ENCODE measurements around the gene FAM3B.
"Not testable (repeated sequence)": the region's sequence is repeated elsewhere in the genome, so short reads cannot be mapped to it uniquely, and the experiment has no call there.

Gene FAM3B

GRCh38 chr21:41316200-41317062 lies at the start of gene FAM3B:
TSS of gene FAM3B (plus strand) at chr21:41316801. CDS start at chr21:41316880, 79 bp downstream.
- no peak for DNase-seq

GRCh38 chr21:41267346-41267745 lies 49.3 kb upstream of the FAM3B start:
- no peak for DNase-seq

- no peak for DNase-seq
Observed at GRCh38 chr21:41269535-41269934, 47.1 kb upstream of the FAM3B start.

- no peak for DNase-seq
Observed at GRCh38 chr21:41277196-41277595, 39.4 kb upstream of the FAM3B start.

GRCh38 chr21:41277846-41278245 lies 38.8 kb upstream of the FAM3B start:
- no peak for DNase-seq

GRCh38 chr21:41280115-41280919 lies 36.3 kb upstream of the FAM3B start:
- DNase-seq = no peak

GRCh38 chr21:41282412-41282811 lies 34.2 kb upstream of the FAM3B start:
- DNase-seq = no peak

- DNase-seq = no peak
Observed at GRCh38 chr21:41283211-41283818, 33.3 kb upstream of the FAM3B start.

- no peak for DNase-seq
Observed at GRCh38 chr21:41289431-41289830, 27.2 kb upstream of the FAM3B start.

- no peak for DNase-seq
Observed at GRCh38 chr21:41290106-41290799, 26.3 kb upstream of the FAM3B start.

GRCh38 chr21:41294548-41295231 lies 21.9 kb upstream of the FAM3B start:
- DNase-seq = no peak

- no peak for DNase-seq
Observed at GRCh38 chr21:41295721-41296254, 20.8 kb upstream of the FAM3B start.

- DNase-seq = no peak
Observed at GRCh38 chr21:41302976-41303375, 13.6 kb upstream of the FAM3B start.

- DNase-seq = no peak
Observed at GRCh38 chr21:41304068-41304720, 12.4 kb upstream of the FAM3B start.

GRCh38 chr21:41307219-41307618 lies 9.4 kb upstream of the FAM3B start:
- DNase-seq = no peak

GRCh38 chr21:41313285-41314164 lies 3.1 kb upstream of the FAM3B start:
- not testable (repeated sequence) for DNase-seq

- no peak for DNase-seq
Observed at GRCh38 chr21:41315726-41316125, 875 bp upstream of the FAM3B start.

GRCh38 chr21:41317063-41317392 lies 427 bp downstream of the FAM3B start:
- DNase-seq = no peak

- DNase-seq = no peak
Observed at GRCh38 chr21:41317458-41317857, 857 bp downstream of the FAM3B start.

- no peak for DNase-seq
Observed at GRCh38 chr21:41318218-41318617, 1.6 kb downstream of the FAM3B start.

- DNase-seq = no peak
Observed at GRCh38 chr21:41319273-41319672, 2.7 kb downstream of the FAM3B start.
